ENCODE results near the gene KCNAB1.

- TF ChIP-seq, protein P1, sequence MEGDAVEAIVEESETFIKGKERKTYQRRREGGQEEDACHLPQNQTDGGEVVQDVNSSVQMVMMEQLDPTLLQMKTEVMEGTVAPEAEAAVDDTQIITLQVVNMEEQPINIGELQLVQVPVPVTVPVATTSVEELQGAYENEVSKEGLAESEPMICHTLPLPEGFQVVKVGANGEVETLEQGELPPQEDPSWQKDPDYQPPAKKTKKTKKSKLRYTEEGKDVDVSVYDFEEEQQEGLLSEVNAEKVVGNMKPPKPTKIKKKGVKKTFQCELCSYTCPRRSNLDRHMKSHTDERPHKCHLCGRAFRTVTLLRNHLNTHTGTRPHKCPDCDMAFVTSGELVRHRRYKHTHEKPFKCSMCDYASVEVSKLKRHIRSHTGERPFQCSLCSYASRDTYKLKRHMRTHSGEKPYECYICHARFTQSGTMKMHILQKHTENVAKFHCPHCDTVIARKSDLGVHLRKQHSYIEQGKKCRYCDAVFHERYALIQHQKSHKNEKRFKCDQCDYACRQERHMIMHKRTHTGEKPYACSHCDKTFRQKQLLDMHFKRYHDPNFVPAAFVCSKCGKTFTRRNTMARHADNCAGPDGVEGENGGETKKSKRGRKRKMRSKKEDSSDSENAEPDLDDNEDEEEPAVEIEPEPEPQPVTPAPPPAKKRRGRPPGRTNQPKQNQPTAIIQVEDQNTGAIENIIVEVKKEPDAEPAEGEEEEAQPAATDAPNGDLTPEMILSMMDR (conservative IDR thresholded peaks at IDR 0.05 in 1 of 2, IDR thresholded peaks at IDR 0.05 in 1 of 2; ENCODE audit: low read depth in 1 of 2, low read length in 2 of 2), result no peak
- TF ChIP-seq EZH2 (IDR thresholded peaks at IDR 0.05; ENCODE audit: low read length, missing control alignments), result no peak
Measured at GRCh38 chr3:156071031-156071430, 49.3 kb upstream of the KCNAB1 start.

All from fibroblast of lung (primary cell).